GM15510 (cell line): ENCODE data around the gene NCK1.
A peak's percentile ranks its signal among the peaks of the same experiment; 100 is the strongest.

ENCODE experiments used
- POLR2A ChIP-seq: IDR thresholded peaks from 3 replicates; pipeline ENCODE4 v1.6.1; 2011; ENCODE audit warnings: borderline replicate concordance; ENCODE audit not compliant: insufficient read length; ENCODE audit errors: extremely low read depth

NCK1 gene

DNA sequence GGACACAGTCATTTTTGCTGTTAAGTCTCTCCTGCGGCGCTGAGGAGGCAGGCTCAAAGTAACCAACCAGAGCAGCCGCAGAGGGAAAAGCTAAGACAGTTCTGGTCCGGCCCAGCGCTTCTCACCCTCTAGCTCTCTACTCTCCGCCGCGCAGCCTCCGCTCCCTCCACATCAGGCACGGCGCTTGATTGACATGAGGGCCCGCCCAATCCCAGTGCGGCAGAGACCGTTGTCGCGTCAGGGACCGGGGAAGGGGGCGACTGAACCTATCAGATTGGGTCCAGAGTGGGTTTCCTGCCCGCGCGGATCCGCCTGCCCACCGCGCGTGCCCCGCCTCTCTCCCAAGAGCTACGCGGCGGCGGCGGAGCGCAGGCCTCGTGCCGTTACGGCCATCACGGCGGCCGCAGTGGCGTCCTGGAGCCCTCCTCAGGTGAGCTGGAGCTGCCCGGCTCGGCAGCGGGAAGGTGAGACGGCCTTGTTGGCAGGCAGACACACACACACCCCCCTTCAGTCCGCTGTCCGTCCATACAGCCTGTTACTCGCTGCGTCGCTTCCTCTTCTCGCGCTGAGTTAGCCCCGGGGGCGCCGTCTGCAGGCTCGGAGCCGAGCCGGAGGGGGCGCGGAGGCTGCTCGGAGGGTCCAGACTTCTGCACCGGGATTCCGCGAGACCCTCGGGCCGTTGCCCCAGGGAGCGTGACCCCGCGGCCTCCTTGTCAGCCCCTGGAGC lies at the start of gene NCK1:
Gene NCK1, plus strand, starts transcription at position 319 of the 727 bp plus-strand sequence. CDS start 65,794 bp downstream, outside the sequence.
- peak; percentile 96 for TF ChIP-seq POLR2A

DNA sequence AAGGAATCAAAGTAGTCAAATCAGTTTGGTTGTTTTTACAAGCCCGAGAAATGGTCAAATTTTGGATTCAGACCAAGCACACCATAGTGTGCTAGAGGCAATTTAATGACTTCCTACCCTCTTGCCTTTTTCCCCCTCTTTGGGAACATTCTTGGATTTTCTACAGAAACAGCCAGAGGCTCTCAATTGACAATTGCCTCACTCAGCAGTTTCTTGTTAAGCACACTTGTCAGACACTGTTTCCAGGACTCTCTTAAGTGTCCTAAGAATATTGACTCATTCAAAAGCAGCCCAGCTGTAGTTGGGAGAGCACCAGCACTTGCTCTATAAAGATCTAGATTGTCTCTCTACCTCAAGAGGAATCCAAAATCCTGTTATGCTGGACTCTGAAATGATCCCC lies 44.6 kb upstream of the NCK1 start:
- TF ChIP-seq POLR2A = no peak

DNA sequence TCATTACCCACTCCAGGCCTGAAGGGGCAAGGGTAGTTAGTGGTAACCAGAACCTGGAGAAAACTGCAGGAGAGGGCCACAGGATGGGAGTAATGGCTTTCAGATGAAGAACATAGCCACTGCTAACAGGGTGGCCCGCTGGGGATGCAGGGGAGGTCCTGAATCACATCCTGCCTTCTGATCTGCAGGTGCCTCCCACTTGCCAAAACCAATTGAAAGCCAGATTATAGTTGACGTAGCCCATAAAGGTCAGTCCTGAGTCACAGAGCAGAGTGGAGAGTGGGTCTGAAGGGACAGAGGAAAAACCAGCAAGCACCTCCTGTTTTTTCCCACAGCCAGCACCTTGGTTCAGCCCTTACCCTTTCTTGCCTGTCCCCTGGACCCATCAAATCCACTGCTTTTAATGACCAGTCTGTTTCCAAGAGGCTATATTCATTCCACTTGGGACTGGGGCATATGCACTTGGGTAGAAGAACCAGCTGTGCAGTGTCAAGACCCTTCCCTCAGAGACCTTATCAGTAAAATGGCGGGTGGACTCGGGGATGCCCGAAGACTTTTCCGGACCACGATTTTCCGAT lies 43.7 kb upstream of the NCK1 start:
- TF ChIP-seq POLR2A = no peak

DNA sequence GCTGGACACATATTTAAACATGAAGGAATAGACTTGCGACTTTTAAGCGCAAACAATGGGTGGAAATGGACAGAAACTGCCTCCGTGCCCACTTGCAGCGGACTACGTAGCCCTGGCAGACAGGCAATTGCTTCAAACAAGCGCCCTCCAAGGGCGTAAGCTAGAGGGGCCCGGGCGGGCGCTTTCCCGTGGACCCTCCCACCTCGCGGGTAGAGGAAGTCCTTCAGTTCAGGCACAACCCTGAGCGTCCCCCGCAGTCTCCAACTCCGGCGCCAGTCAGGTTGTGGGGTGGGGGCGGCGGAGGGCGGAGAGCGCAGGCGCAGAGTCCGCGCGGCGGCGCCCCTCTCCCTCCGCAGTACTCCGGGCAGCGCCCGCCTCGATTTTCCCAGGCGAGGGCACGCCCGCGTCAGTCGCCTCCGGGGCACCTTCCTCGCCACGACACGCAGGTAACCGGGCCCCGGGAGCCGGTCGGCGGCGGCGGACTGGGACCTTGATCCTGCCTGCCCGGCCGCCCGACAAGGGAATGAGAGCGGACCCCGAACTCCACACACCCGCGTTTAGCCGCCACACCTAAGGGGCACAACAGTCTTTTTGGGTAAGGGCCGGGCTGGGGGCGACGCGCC lies 43.1 kb upstream of the NCK1 start, which contains the start of gene SLC35G2:
Gene SLC35G2, plus strand, starts transcription at position 358 of the 623 bp plus-strand sequence. CDS start 35,335 bp downstream, outside the sequence.
- no peak for TF ChIP-seq POLR2A

DNA sequence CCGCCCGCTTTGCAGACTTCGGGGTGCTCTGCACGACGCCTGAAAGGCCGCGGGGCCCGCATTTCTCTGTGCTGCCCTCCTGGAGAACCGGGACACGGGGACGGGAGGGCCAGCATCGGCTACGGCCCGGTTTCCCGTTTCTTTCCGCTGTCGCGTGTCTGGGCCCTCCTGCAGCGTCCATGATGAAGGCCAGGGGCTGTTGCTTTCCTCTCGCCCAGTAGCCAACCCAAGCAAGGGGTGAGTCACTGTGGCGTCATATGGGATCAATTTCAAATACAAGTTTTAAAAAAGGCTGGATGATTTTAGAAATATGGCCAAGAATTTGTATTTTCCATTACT lies 42.6 kb upstream of the NCK1 start:
- TF ChIP-seq POLR2A = no peak

DNA sequence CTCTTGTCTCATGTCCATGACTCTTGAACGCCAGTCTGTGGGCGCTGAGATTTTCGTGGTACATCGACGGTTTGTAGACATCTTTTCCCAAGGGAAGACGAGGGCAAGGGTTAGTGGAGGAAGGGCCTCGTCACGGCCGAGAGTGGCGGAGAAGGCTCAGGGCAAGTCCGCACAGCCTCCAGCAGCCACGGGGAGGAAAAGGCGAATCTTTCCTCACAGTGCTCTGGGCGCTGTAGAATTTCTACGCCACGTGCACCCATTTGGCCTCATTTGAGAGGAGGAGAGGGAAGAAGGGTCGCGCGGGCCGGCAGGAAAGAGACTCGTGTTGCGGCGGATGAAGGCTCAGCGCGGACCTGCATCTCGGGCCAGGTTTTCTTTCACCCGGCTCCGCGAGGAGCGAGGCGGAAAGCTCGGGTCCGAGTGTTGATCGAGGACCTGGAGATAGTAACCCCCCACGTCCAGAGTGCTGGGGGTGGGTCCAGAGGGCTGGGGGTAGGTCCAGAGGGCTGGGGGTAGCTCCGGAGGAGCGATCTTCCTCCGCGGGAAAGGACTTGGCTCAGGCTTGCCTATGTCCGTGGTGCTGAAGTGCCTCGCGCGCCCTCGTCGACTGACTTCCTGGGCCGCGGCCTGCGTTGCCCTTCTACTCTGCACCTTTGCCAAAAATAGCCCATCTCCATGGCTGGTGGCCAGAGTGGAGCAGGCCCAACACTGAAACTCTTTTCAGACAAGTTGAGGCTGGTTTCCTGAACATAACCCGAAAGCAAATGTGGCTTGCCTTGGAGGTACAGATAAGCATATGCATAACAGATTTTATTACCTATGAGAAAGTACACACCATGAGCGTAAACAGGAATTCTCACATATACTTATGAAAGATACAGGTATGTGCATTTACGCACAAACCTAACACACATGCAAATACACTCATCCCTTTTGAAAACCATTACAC lies 42.0 kb upstream of the NCK1 start:
- TF ChIP-seq POLR2A = no peak

DNA sequence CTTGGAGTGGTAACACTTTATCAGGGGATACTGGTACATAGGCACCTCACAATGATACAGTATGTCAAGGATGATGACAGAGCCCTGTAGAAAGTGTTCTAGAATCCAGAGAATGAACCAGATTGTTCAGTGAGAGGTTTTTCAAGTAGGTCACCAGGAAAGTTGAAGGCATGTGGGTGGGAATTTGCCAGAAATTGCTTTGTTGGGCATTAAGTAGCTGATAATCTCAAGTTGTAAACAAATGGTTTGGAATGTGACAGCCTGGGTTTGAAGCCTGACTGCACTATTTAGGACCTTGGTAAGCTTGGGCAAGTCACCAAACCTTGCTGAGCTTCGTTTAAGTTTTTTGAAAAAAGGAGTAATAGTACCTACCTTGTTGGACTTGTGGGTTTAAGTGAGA lies 30.5 kb upstream of the NCK1 start:
- no peak for TF ChIP-seq POLR2A

DNA sequence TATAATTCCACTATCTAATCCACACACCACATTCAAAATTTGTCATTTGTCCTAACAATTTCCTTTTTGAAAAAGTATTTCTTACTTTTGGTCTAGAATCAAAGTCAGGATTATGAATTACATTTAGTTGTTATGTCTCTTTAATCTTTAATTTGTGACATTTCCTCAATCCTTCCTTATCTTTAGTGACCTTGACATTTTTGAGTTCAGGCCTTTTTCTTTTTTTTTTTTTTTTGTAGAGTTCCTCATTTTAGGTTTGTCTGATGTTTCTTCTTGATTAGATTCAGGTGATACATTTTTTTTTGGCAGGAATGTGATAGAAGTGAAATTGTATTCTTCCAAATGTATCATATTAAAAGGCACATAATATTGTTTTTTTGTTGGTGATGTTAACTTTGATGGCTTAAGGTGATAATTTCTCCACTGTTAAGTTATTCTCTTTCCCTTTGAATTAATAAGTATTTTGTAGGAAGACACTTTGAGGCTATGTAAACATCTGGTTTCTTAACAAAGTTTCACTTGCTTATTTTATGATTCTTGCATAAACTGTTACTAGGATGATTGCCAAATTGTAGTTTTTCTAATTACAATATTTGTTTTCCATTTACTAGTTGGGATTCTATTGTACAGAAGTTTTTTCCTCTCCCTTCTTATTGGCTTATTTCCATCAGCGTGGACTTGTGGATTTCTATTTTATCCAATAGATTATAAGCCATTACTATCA lies 26.8 kb upstream of the NCK1 start:
- no peak for TF ChIP-seq POLR2A

DNA sequence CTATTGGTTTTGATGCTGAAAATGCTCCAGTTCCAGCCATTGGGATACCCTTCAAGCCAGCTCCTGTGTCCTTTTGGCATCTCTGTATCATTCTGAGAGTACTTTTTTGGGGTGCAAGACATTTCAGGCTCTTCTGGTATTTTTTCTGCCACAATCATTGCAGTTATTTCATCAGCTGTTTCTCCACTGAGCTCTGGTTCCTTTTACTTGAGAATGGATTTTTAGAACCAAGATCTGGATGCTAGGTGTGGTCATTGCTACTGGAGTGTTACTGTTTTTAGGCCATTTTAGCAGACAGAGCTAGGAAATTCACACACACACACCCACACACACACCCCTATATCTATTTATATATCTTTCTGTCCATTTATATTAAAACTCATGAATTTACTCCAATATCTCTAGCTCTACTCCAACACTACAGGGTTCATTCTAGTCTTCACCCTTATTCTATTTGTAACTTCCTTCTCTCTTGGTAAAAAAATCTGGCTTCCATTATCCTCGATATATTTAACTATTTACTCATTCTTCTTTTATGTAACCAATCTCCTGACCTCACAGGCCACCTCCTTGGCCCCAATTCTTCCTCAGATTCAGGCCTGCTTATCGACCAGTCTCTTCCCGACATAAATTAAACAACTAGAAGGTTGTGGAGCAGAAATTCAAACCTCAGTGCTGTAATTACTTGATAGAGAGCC lies 26.0 kb upstream of the NCK1 start:
- TF ChIP-seq POLR2A = no peak

DNA sequence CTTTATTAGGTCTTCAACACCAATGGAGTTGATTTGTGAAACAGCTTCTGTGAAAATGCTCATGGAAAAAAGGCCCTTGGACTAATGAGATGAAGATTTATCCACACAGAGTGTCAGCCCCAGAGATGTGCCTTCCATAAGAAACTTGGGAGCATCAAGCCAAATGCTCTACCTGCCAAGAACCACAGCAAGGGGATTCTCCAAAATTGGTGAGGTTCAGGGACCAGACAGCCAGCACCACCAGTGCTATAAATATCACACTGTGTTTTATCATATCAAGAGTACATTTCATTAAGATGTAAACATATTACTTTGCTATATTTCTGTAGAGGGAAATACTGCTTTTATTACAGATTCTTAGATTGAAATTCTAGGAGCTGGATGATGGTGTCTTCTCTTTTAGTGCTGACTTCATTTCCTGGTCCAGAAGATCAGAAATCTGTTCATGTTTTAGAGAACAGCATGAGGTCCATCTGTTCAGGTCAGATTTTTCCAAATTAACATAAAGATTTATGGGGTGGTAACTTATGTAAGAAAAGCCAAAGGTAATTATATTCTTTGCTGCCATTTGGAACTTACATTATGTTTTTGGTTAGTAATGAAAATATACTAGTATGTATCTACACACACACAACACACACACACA lies 25.4 kb upstream of the NCK1 start:
- TF ChIP-seq POLR2A = no peak

DNA sequence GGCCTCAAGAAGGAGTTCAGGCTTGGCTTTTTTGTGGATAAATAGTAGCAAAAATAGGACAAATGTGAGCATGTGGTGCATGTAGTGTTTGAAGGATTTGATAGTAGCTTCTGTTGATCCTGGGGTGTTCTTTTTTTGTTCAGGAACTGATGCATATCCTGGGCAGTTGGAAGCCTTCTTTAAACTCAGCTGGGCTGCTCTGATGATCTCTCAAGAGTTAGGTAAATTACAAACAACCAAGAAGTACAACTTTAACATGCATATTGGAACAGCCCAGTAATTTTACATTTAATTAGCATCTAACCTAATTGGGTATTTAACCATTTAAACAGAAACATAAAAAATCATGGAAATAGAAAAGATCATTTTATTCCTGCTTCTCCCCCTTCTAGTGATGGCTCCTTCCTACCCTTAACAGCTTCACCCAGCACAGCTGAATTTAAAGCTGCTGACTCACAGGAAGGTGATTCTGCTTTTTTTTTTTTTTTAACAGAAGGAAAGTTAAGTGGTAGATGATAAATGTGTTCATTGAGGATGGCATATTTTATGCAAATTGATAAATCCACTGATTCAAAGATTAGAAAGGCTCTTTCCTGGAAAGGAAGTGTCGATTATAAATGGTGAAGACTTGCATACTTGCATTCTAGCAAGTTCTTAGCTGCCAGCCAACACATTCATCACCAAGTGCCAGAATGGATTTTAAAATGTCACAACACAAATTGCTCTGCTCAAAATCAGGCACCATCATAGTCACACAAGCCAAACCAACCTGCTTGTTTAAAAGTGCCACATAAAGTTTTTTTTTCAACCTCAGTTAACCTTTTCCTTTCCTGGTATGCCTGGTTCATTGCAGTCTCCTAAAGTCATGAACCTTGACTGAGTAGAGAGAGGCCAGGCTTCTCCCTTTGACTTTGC lies 23.1 kb upstream of the NCK1 start:
- TF ChIP-seq POLR2A = no peak

DNA sequence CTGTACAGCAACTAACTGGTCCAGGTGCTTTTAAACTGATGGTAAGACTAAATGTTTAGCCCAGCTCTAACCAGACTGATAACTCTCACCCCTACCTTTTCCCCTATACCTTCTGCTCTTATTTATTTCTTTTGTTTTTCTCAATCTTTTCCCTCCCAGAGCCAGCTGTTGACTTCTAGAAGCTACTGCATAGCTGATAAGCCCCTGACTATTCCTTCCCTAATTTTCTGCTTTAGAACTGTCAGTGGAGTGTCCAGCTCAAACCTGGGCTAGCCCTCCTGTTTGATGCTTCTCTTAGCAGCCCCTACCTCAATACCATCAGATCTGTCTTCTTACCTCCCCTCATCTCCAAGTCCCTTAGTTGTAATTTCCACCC lies 22.5 kb upstream of the NCK1 start:
- TF ChIP-seq POLR2A = no peak

DNA sequence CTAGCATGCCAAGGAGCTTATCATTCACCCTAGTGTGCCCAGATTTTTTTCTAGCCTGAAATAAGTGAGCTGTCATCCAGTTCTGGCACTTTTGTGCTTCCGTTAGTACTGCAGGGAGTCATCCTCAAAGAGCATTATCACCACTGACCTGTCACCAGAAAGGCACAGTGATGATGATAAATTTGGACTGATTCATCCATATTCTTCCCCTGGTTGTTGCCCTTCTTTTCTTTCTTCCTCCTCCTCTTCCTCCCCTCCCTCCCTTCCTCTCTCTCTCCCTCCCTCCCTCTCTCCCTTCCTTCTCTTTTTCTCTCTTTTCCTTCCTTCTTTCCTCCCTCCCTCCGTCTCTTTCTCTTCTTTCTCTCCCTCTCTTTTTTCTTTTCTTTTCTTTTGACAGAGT lies 21.8 kb upstream of the NCK1 start:
- TF ChIP-seq POLR2A = no peak

DNA sequence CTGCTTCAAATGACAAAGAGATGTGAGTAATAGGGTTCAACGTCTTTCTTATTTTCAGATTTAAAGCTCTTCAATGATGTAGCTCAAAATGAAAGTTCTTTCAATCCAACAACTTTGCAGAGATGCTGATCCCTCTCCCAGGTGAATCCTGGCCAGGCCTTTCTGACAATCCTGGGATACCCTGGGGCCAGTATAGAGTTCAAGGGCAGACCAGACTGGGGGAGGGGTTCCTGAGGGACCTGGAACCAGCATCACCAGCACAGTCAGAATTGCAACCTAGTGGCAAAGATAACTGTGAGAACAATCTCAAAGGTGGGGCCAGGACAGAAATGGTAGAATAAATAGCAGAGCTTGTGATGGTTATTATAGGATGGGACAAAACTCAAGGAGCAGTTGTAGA lies 19.7 kb upstream of the NCK1 start:
- no peak for TF ChIP-seq POLR2A
